RWPE1 (cell line): ENCODE measurements around the gene CACNB1.

Experiments used
- CTCF ChIA-PET: fragments of 350-600 bp; sonication (Branson Sonifier 250); formaldehyde crosslinking; extraction: SDS; loops from one replicate; lab custom pipeline; 2021; lab: Yijun Ruan, JAX
- POLR2A ChIA-PET: fragments of 400-600 bp; formaldehyde crosslinking; extraction: SDS; loops from one replicate; lab custom pipeline; 2020; ENCODE audit warnings: antibody characterized with exemption; ENCODE audit not compliant: low non-redundant PET; lab: Yijun Ruan, JAX
- DNase-seq: peaks from one replicate; pipeline ENCODE4 v3.0.0; 2012; ENCODE audit warnings: low spot score
- H3K27ac ChIP-seq: fragments of 450-650 bp; 2 replicates; pipeline ENCODE4 v1.5.1; 2017
- CTCF ChIP-seq: fragments of 450-650 bp; conservative IDR thresholded peaks from 2 replicates; pipeline ENCODE4 v1.5.1; 2017; ENCODE audit warnings: low read depth, mild to moderate bottlenecking

CACNB1 gene

DNA sequence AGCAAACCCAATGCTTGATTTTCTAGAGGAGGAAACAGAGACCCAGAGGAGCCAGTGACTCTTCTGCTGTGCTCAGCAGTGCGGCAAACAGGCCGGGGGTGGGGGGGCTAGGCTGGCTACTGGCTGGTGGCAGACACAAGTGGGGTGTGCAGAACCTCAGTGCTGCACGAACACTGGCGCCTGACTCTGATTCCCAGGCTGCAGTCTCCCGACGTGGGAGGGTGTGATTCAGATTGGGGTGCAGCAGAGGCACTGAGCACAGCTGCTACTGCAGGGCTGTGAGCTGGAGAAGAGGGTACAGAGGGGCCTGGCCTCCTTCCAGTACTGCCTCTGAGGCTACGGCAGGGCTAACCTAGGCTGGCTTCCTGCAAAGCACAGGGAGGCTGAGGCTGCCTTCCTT, 10.7 kb upstream of the CACNB1 start:
- POLR2A ChIA-PET = no interaction called here
- no peak for DNase-seq
- H3K27ac ChIP-seq = peak overlapping the region; percentile 60
- no peak for TF ChIP-seq CTCF
- CTCF ChIA-PET = interaction anchor here (0.6 to 5.0 kb wide), 4 partner anchors 24 to 846 kb away, joined by 6 to 145 read pairs (median 9); partner anchors contain the start of gene MED24

DNA sequence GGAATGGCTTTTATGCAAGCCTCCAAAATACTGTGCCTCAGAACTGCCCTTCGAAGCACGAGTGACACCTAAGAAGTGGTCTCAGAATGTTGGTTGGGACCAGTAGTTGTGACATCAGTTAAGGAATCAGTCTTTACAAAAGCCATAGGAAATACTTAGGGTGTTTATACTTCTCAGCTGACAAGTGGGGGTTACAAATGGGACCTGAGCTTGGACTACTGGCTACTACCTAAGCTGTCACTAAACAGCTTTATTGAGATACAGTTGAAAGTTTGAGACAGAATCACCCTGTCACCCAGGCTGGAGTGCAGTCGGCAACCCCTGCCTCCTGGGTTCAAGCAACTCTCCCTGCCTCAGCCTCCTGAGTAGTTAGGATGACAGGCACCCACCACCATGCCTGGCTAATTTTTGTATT, 7.7 kb upstream of the CACNB1 start:
- no peak for TF ChIP-seq CTCF
- ChIA-PET CTCF (interaction anchor here (0.6 to 5.0 kb wide), 4 partner anchors 18 to 417 kb away, joined by 3 to 145 read pairs (median 4); no protein-coding TSS in a partner anchor), POLR2A (no interaction called here)
- H3K27ac ChIP-seq = peak overlapping the region; percentile 61
- DNase-seq = no peak

- DNase-seq = no peak
- ChIA-PET CTCF (interaction anchor here (0.7 to 1.0 kb wide), 3 partner anchors 34 to 40 kb away, joined by 3 read pairs; no protein-coding TSS in a partner anchor), POLR2A (no interaction called here)
- peak overlapping the region; percentile 61 for H3K27ac ChIP-seq
- no peak for TF ChIP-seq CTCF
Measured at GRCh38 chr17:39204245-39204644, 6.8 kb upstream of the CACNB1 start.

DNA sequence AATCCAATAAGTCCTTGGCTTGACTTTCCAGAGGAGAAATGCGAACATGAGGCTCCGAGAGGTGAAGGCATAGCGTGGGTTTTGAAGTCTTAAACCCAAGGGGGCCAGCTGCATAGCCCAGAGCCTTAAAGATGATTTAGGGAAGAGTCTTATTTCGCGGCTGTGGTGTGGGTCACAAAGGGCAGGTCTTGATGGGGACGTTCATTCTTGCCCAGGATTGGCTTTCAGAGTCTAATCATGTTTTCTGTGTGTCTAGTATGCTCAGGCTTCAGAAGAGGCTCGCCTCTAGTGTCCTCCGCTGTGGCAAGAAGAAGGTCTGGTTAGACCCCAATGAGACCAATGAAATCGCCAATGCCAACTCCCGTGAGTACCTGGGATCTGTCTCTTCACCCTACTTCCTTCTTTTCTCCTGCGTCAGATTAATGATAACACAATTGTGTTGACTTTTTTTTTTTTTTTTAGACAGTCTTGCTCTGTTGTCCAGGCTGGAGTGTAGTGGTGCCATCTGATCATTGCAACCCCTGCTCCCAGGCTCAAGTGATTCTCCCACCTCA, 3.6 kb upstream of the CACNB1 start:
- POLR2A ChIA-PET = interaction anchor here (0.7 kb wide), 1 partner anchor 1102 kb away, joined by 7 read pairs; no protein-coding TSS in a partner anchor
- H3K27ac ChIP-seq = peak overlapping the region; percentile 88
- CTCF ChIA-PET = interaction anchor here (0.7 kb wide), 1 partner anchor 37 kb away, joined by 4 read pairs; no protein-coding TSS in a partner anchor
- no peak for TF ChIP-seq CTCF
- DNase-seq = no peak

GRCh38 chr17:39200070-39200879, 2.8 kb upstream of the CACNB1 start, which contains the start of gene RPL19:
Gene RPL19 (plus strand): TSS chr17:39200283. CDS start chr17:39200345, 62 bp downstream.
- TF ChIP-seq CTCF = no peak
- peak within 1 kb of the TSS; percentile 88 for H3K27ac ChIP-seq
- ChIA-PET CTCF (interaction anchor here (0.7 to 1.1 kb wide), 6 partner anchors 25 to 1107 kb away, joined by 3 to 6 read pairs (median 5); no protein-coding TSS in a partner anchor), POLR2A (interaction anchor here (0.5 to 1.5 kb wide), 7 partner anchors 21 to 251 kb away, joined by 3 to 7 read pairs (median 4); partner anchors contain the start of gene FBXL20)
- peak; percentile 84 for DNase-seq

DNA sequence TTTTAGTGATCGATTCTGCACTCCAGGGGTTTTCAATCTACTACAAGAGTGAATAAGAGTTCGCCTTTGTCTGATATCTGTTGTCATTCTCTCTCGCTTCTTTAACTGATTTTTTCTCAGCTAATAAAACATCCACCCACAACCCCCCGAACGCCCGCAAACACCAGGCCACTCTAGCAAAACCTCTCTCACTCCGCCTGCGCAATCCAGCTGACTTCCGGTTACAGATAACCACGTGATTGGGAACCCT, 2.3 kb upstream of the CACNB1 start:
- POLR2A ChIA-PET = interaction anchor here (0.5 to 1.5 kb wide), 6 partner anchors 21 to 240 kb away, joined by 3 to 7 read pairs (median 4); partner anchors contain the start of gene FBXL20
- CTCF ChIA-PET = interaction anchor here (0.5 to 1.1 kb wide), 6 partner anchors 24 to 1108 kb away, joined by 3 to 6 read pairs (median 5); no protein-coding TSS in a partner anchor
- TF ChIP-seq CTCF = no peak
- peak; percentile 96 for DNase-seq
- peak overlapping the region; percentile 88 for H3K27ac ChIP-seq
